ENCODE measurements around the gene CDH26.

DNA sequence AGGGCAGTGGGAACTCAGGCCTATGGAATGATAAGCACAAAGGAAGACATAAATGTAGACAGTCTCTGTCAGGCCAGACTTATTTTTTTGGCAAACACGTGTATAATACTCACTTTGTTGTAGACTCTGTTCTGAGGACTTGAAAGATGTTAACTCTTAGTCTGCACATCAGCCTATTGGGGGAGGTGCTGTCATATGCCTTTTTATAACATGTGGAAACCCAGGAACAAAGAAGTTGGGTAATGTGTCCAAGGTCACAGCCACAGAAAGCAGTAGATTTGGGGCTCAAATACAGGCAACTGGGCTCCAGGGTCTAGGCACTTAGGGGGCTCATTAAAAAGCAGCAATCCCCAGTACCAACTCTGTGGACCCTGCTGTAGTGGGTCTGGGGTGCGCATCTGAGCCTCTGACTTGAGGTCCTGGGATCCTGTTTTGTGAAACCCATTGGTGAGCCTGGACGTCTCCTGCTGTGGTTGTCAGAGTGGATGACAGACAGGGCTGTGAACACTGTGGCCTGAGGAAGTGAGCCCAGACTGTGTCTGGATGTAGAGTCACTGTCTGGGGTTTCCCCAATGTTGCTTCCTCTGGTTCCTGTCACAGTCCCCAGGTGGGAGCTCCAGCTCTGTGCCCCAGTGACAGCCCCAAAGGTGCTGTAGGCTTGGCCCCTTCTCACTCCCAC, 50.0 kb downstream of the CDH26 start:
- TF ChIP-seq, protein P1, sequence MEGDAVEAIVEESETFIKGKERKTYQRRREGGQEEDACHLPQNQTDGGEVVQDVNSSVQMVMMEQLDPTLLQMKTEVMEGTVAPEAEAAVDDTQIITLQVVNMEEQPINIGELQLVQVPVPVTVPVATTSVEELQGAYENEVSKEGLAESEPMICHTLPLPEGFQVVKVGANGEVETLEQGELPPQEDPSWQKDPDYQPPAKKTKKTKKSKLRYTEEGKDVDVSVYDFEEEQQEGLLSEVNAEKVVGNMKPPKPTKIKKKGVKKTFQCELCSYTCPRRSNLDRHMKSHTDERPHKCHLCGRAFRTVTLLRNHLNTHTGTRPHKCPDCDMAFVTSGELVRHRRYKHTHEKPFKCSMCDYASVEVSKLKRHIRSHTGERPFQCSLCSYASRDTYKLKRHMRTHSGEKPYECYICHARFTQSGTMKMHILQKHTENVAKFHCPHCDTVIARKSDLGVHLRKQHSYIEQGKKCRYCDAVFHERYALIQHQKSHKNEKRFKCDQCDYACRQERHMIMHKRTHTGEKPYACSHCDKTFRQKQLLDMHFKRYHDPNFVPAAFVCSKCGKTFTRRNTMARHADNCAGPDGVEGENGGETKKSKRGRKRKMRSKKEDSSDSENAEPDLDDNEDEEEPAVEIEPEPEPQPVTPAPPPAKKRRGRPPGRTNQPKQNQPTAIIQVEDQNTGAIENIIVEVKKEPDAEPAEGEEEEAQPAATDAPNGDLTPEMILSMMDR (IDR thresholded peaks at IDR 0.05; ENCODE audit: low read length) = no peak
- no peak for TF ChIP-seq EZH2 (optimal IDR thresholded peaks at IDR 0.05; ENCODE audit: low read depth, low read length)
